ENCODE measurements around the gene RAP2B. TPM values are rescaled to one million over a fixed set of nuclear protein-coding genes. Genes with fewer than 3 reads are reported as not detected.
"Not testable (repeated sequence)": the region's sequence is repeated elsewhere in the genome, so short reads cannot be mapped to it uniquely, and the experiment has no call there.

Gene RAP2B
- total RNA-seq, 4 donors from 2014 or later, result 5.0 to 12.7 (median 10.1) TPM

DNA sequence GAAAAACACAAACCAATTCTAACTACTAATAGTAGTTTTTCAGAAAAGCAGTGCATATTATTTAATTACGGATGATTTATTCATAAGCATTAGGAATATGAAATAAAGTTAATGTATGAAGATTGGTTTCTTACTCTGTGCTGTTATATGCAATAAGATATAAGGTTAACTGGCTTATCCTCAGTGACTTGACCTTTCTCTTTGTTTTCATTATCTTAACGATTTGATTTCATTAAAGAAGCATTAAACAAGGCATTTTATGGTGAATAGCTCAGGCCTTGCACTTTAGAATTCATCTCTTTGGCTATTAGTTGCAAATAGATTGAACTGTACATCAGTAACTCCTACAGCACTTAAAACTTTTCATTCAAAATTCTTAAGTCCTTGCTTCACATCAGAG lies 28.9 kb downstream of the RAP2B start:
- Histone ChIP-seq H3K27me3 (no peaks in the 10 kb centered on the region), H3K36me3 (no peaks in the 10 kb centered on the region), H3K27ac (no peak overlapping the region), H3K9me3 (no peaks in the 10 kb centered on the region), H3K4me3 (no peak overlapping the region), H3K4me1 (no peaks in the 10 kb centered on the region)
- DNase-seq, result no peak
- TF ChIP-seq POLR2A (IDR thresholded peaks at IDR 0.05), result no peak
- TF ChIP-seq, protein P1, sequence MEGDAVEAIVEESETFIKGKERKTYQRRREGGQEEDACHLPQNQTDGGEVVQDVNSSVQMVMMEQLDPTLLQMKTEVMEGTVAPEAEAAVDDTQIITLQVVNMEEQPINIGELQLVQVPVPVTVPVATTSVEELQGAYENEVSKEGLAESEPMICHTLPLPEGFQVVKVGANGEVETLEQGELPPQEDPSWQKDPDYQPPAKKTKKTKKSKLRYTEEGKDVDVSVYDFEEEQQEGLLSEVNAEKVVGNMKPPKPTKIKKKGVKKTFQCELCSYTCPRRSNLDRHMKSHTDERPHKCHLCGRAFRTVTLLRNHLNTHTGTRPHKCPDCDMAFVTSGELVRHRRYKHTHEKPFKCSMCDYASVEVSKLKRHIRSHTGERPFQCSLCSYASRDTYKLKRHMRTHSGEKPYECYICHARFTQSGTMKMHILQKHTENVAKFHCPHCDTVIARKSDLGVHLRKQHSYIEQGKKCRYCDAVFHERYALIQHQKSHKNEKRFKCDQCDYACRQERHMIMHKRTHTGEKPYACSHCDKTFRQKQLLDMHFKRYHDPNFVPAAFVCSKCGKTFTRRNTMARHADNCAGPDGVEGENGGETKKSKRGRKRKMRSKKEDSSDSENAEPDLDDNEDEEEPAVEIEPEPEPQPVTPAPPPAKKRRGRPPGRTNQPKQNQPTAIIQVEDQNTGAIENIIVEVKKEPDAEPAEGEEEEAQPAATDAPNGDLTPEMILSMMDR (IDR thresholded peaks at IDR 0.05), result no peak

DNA sequence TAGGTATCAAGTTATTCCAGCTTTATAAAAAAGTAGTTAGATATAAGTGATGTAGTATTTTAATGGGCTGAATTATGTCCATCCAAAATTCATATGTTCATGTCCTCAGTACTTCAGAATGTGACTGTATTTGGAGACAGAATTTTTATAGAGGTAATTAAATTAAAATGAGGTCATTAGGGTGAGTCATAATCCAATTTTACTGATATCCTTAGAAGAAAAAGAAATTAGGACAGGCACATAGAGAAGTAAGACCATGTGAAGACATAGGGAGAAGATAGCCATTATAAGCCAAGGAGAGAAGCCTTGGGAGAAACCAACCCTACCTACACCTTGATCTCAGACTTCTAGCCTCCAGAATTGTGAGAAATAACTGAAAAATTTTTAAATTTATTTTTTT lies 30.3 kb downstream of the RAP2B start:
- DNase-seq, result no peak
- Histone ChIP-seq H3K27ac (no peak overlapping the region), H3K36me3 (no peaks in the 10 kb centered on the region), H3K9me3 (no peaks in the 10 kb centered on the region), H3K4me3 (no peak overlapping the region), H3K4me1 (no peaks in the 10 kb centered on the region), H3K27me3 (no peaks in the 10 kb centered on the region)
- TF ChIP-seq, protein P1 (IDR thresholded peaks at IDR 0.05), result no peak
- TF ChIP-seq POLR2A (IDR thresholded peaks at IDR 0.05), result no peak

DNA sequence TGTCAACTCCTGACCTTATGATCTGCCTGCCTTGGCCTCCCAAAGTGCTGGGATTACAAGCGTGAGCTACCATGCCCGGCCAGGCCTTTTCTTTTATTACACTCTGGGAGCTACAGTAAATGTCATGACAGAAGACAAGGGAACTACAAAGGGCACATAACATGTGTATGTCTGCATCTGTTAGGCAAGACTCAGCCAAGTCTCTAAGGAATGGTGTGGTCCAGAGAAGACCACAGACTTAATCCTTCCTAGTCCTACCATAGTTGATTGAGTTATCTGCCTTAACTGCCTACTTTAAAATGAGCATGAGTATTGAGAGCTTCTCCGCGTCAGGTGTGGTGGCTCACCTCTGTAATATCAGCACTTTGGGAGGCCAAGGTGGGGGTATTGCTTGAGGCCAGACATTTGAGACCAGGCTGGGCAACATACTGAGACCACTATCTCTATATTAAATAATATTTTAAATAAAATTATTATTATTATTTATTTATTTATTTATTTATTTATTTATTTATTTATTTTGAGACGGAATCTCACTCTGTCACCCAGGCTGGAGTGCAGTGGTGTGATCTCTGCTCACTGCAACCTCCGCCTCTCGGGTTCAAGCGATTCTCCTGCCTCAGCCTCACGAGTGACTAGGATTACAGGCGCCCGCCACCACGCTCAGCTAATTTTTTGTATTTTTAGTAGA lies 31.9 kb downstream of the RAP2B start:
- H3K27me3 ChIP-seq, H3K4me3 ChIP-seq: not testable (repeated sequence)

DNA sequence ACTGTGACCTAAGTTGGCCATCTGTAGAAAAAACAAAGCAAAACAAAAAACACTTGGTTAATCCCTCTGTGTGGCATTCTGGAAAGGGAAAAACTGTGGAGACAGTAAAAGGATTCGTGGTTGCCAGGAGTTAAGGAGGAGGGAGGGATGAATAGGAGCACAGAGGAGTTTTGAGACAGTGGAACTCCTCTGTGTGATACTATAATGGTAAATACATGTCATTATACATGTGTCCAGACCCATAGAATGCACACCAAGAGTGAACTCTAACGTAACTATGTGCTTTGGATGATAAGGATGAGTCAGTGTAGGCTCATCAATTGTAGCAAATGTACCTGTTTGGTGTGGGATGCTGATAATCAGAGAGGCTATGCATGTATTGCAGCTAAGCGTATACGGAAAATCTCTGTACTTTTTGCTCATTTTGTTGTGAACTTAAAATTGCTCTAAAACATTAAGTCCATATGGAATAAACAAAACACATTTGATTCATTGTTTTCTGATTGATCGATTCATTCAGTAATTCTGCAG lies 33.4 kb downstream of the RAP2B start:
- no peaks in the 10 kb centered on the region for H3K4me1 ChIP-seq
- H3K27me3 ChIP-seq, result no peaks in the 10 kb centered on the region
- no peaks in the 10 kb centered on the region for H3K9me3 ChIP-seq
- TF ChIP-seq, protein P1 (IDR thresholded peaks at IDR 0.05), result no peak
- TF ChIP-seq POLR2A (IDR thresholded peaks at IDR 0.05), result no peak
- H3K4me3 ChIP-seq, result no peak overlapping the region
- no peak for DNase-seq
- H3K27ac ChIP-seq, result no peak overlapping the region
- H3K36me3 ChIP-seq, result no peaks in the 10 kb centered on the region

More for the DNA sequence above, 31.9 kb downstream of the RAP2B start:
- not testable (repeated sequence) for H3K36me3 ChIP-seq, H3K27ac ChIP-seq, DNase-seq, H3K4me1 ChIP-seq, H3K9me3 ChIP-seq

DNA sequence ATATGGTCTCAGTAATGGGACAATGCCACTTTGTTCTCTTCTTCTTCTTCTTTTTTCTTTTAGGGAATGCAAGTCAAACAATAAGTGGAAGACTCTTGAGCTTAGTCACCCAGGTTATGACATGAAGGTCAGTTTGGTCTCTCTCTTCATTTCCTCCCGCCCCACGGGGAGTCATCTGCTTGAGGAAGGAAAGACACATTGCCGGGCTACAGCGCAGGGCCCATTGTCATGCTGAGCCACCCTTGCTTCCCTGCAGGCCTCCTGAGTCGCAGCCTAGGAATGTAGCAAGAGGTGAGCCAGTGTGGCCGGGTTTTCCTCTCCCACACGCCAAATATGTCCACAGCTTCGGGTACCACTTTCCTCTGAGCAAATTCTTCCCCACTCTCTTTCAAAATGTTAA lies 47.6 kb downstream of the RAP2B start:
- no peak for DNase-seq
- no peaks in the 10 kb centered on the region for H3K9me3 ChIP-seq
- no peaks in the 10 kb centered on the region for H3K4me1 ChIP-seq
- H3K36me3 ChIP-seq, result no peaks in the 10 kb centered on the region
- TF ChIP-seq, protein P1 (IDR thresholded peaks at IDR 0.05), result no peak
- H3K27me3 ChIP-seq, result no peaks in the 10 kb centered on the region
- no peak overlapping the region for H3K27ac ChIP-seq
- no peak overlapping the region for H3K4me3 ChIP-seq

DNA sequence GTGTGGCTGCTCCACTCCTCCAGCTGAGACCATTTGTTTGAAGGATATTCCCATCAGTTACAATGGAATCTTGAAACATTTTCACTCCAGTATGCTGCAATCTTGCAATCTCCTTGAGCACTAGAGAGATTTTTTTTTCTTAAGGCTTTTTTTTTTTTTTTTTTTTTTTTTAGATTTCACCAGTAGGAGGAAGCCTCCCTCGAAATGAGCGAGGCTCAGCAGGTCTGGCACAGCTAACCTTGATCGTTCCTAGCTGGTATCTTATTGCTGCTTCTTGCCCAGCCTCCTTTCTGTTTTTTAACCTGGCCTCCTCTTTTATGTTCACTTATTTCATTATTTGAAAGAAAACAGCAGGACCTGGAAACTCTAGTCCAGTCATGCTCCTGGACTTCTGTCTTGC lies 48.1 kb downstream of the RAP2B start:
- H3K4me3 ChIP-seq, result no peak overlapping the region
- no peaks in the 10 kb centered on the region for H3K4me1 ChIP-seq
- H3K36me3 ChIP-seq, result no peaks in the 10 kb centered on the region
- DNase-seq, result no peak
- no peak for TF ChIP-seq POLR2A (IDR thresholded peaks at IDR 0.05)
- TF ChIP-seq, protein P1 (IDR thresholded peaks at IDR 0.05), result no peak
- no peaks in the 10 kb centered on the region for H3K27me3 ChIP-seq
- no peaks in the 10 kb centered on the region for H3K9me3 ChIP-seq
- no peak overlapping the region for H3K27ac ChIP-seq

Measured in Peyer's patch (tissue), 4 donors.